Activated naive CD4-positive, alpha-beta T cell treated with anti-CD3 and anti-CD28 coated beads, Interleukin-2, amount 50 U/mL, for 24 hours (primary cell): ENCODE data around the gene ISCA2.
"Not testable (repeated sequence)": the region's sequence is repeated elsewhere in the genome, so short reads cannot be mapped to it uniquely, and the experiment has no call there.

ENCODE experiments used
- H3K27ac Mint-ChIP-seq: one replicate; pipeline ENCODE4 v1.8.0; 2021; ENCODE audit warnings: mild to moderate bottlenecking, mixed read lengths
- H3K27me3 Mint-ChIP-seq: one replicate; pipeline ENCODE4 v1.8.0; 2021; ENCODE audit warnings: mixed read lengths
- H3K36me3 Mint-ChIP-seq: one replicate; pipeline ENCODE4 v1.8.0; 2021; ENCODE audit warnings: mixed read lengths
- H3K4me1 Mint-ChIP-seq: one replicate; pipeline ENCODE4 v1.8.0; 2021; ENCODE audit warnings: mixed read lengths
- H3K4me3 Mint-ChIP-seq: one replicate; pipeline ENCODE4 v1.8.0; 2021; ENCODE audit warnings: mild to moderate bottlenecking, mixed read lengths
- H3K9me3 Mint-ChIP-seq: one replicate; pipeline ENCODE4 v1.8.0; 2021; ENCODE audit warnings: mixed read lengths

The ISCA2 gene

GRCh38 chr14:74493343-74494261, at the start of gene ISCA2:
Gene ISCA2, plus strand, starts transcription at chr14:74493765. Its CDS starts 10 bp downstream, at chr14:74493775.
- peaks cover 52% of the 10 kb centered on the region for H3K4me1 Mint-ChIP-seq
- H3K4me3 Mint-ChIP-seq: no peak within 1 kb of the TSS
- no peaks in the 10 kb centered on the region for H3K27me3 Mint-ChIP-seq
- H3K36me3 Mint-ChIP-seq: no peaks in the 10 kb centered on the region
- no peaks in the 10 kb centered on the region for H3K9me3 Mint-ChIP-seq
- peak within 1 kb of the TSS; percentile 96 for H3K27ac Mint-ChIP-seq

GRCh38 chr14:74444866-74445265, 48.7 kb upstream of the ISCA2 start:
- Mint-ChIP-seq H3K9me3 (no peaks in the 10 kb centered on the region), H3K4me3 (no peak overlapping the region), H3K36me3 (no peaks in the 10 kb centered on the region), H3K27me3 (peaks cover 2% of the 10 kb centered on the region), H3K27ac (no peak overlapping the region), H3K4me1 (no peaks in the 10 kb centered on the region)

- not testable (repeated sequence) for H3K4me3 Mint-ChIP-seq, H3K36me3 Mint-ChIP-seq, H3K9me3 Mint-ChIP-seq, H3K4me1 Mint-ChIP-seq, H3K27ac Mint-ChIP-seq, H3K27me3 Mint-ChIP-seq
Observed at GRCh38 chr14:74454397-74454796, 39.2 kb upstream of the ISCA2 start.

- H3K27ac Mint-ChIP-seq: no peak overlapping the region
- no peak overlapping the region for H3K4me3 Mint-ChIP-seq
- no peaks in the 10 kb centered on the region for H3K9me3 Mint-ChIP-seq
- H3K36me3 Mint-ChIP-seq: peaks cover 2% of the 10 kb centered on the region
- no peaks in the 10 kb centered on the region for H3K27me3 Mint-ChIP-seq
- H3K4me1 Mint-ChIP-seq: no peaks in the 10 kb centered on the region
Observed at GRCh38 chr14:74456684-74457564, 36.6 kb upstream of the ISCA2 start.

GRCh38 chr14:74457565-74457895, 36.0 kb upstream of the ISCA2 start:
- Mint-ChIP-seq H3K36me3 (peaks cover 2% of the 10 kb centered on the region), H3K27me3 (no peaks in the 10 kb centered on the region), H3K27ac (no peak overlapping the region), H3K4me3 (no peak overlapping the region), H3K9me3 (no peaks in the 10 kb centered on the region), H3K4me1 (no peaks in the 10 kb centered on the region)

DNA sequence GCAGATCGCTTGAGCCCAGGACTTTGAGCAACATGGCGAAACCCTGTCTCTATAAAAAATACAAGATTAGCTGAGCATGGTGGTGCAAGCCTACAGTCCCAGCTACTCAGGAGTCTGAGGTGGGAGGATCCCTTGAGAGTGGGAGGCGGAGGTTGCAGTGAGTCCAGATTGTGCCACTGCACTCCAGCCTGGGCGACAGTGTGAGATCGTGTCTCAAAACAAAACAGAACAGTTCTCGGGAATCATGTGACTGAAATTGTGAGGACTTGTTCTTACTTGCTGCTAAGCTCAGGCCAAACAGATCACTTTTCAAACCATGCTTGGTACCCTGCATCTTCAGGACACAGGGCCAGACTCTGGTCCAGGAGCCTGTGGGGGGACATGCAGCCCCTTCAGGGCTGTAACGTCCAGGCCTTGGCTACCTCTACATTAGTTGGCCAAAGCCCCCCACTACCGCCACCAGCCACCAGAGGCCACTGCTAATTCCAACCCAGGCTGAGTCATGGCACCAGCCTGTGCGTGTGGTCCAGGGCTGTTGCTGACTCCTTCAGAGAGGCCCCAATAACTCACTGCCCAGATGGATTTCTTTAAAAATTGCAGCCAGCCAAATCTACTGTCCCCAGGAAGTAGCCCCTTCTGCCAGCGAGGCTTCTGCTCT, 34.1 kb upstream of the ISCA2 start:
- Mint-ChIP-seq H3K9me3 (no peaks in the 10 kb centered on the region), H3K4me3 (no peak overlapping the region), H3K4me1 (no peaks in the 10 kb centered on the region), H3K36me3 (peaks cover 2% of the 10 kb centered on the region), H3K27me3 (no peaks in the 10 kb centered on the region), H3K27ac (no peak overlapping the region)

DNA sequence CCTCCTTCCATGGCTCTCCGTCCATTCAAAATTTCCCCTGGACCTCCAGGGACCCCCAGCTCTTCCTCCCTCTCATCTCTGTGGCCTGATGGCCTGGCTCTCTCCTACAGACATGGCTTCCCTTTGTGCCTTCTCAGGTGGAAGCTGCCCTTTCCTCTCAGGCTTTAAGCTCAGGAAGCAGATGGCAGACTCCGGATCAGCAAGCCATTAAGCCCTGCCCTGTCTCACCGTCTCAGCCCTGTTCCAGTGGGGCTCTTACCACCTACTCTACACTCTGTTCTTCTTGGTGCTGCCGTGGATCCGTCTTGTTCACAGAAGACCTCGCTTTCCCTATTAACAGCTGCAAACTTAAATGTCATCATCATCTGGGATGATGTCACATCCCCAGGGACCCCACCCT, 33.6 kb upstream of the ISCA2 start:
- Mint-ChIP-seq H3K27me3 (no peaks in the 10 kb centered on the region), H3K36me3 (no peaks in the 10 kb centered on the region), H3K27ac (no peak overlapping the region), H3K4me3 (no peak overlapping the region), H3K4me1 (no peaks in the 10 kb centered on the region), H3K9me3 (no peaks in the 10 kb centered on the region)

DNA sequence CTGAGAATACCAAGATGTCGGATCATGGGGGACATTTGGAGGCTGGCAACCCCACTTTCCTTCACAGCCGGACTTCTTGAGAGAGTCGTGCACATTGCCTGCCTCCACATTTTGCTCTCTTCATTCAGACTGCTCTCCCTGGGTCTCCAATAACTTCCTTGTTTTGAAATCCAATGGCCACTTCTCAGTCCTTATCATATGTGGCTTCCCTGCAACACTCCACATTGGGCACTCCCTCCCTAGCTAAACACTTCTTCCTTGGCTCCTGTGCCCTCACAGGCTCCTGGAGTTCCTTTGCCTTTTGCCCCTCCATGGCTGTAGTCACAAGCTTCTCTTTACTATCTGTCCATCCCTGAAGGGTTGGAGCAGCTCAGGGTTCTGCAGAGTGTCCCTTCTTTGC, 30.6 kb upstream of the ISCA2 start:
- no peaks in the 10 kb centered on the region for H3K27me3 Mint-ChIP-seq
- no peaks in the 10 kb centered on the region for H3K36me3 Mint-ChIP-seq
- H3K4me3 Mint-ChIP-seq: no peak overlapping the region
- H3K27ac Mint-ChIP-seq: no peak overlapping the region
- no peaks in the 10 kb centered on the region for H3K4me1 Mint-ChIP-seq
- no peaks in the 10 kb centered on the region for H3K9me3 Mint-ChIP-seq

- Mint-ChIP-seq H3K27ac (no peak overlapping the region), H3K4me1 (no peaks in the 10 kb centered on the region), H3K9me3 (no peaks in the 10 kb centered on the region), H3K27me3 (no peaks in the 10 kb centered on the region), H3K4me3 (no peak overlapping the region), H3K36me3 (no peaks in the 10 kb centered on the region)
Observed at GRCh38 chr14:74463697-74464096, 29.9 kb upstream of the ISCA2 start.

- Mint-ChIP-seq H3K4me3 (no peak overlapping the region), H3K27me3 (no peaks in the 10 kb centered on the region), H3K4me1 (no peaks in the 10 kb centered on the region), H3K9me3 (no peaks in the 10 kb centered on the region), H3K36me3 (no peaks in the 10 kb centered on the region), H3K27ac (no peak overlapping the region)
Observed at GRCh38 chr14:74464785-74465184, 28.8 kb upstream of the ISCA2 start.

DNA sequence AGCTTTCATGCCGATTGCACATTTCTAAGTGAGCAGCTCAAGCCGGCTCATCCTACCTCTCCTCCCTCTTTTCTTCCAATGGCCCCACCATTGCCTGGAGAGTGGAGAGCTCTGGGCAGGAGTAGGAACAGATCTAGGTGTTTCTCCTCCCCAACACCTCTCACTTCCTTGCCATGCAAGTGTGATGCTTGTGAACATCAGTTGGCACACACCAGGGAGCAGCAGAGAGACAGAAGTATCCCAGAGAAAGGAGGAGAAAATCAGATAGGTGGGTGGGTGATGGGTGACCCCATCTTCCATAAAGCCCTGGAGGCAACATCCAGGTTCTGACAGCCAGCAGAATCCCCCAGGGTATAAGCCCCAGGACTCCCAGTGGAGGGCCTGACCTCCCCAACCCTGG, 28.2 kb upstream of the ISCA2 start:
- H3K4me3 Mint-ChIP-seq: no peak overlapping the region
- H3K27me3 Mint-ChIP-seq: no peaks in the 10 kb centered on the region
- H3K36me3 Mint-ChIP-seq: no peaks in the 10 kb centered on the region
- H3K9me3 Mint-ChIP-seq: no peaks in the 10 kb centered on the region
- no peak overlapping the region for H3K27ac Mint-ChIP-seq
- no peaks in the 10 kb centered on the region for H3K4me1 Mint-ChIP-seq

DNA sequence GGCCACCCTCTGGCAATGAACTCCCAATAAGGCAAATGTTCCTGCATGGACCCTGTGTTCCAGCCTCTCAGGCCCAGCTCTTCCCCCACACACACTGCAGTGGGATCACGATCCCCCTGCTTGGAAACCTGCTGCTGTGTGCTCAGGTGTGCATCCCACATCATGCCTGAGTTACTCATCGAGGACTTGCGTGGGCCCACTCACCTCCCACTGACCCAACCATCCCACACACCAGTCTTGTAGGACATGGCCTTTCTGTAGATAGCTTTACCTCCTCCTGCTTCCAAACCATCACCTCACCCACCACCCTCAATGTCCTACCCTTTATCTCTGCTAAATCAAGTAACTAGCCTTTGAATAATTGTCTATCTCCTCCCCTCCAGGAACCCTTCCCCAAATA, 25.1 kb upstream of the ISCA2 start:
- Mint-ChIP-seq H3K9me3 (no peaks in the 10 kb centered on the region), H3K27ac (no peak overlapping the region), H3K27me3 (no peaks in the 10 kb centered on the region)

GRCh38 chr14:74469548-74470518, 23.7 kb upstream of the ISCA2 start:
- Mint-ChIP-seq H3K27ac (no peak overlapping the region), H3K4me3 (no peak overlapping the region), H3K36me3 (peaks cover 6% of the 10 kb centered on the region), H3K27me3 (no peaks in the 10 kb centered on the region), H3K9me3 (no peaks in the 10 kb centered on the region), H3K4me1 (no peaks in the 10 kb centered on the region)

More for the DNA sequence above, 25.1 kb upstream of the ISCA2 start:
- Mint-ChIP-seq H3K4me1 (no peaks in the 10 kb centered on the region), H3K4me3 (no peak overlapping the region), H3K36me3 (peaks cover 4% of the 10 kb centered on the region)

- Mint-ChIP-seq H3K9me3 (no peaks in the 10 kb centered on the region), H3K4me3 (no peak overlapping the region), H3K27me3 (no peaks in the 10 kb centered on the region), H3K36me3 (peaks cover 6% of the 10 kb centered on the region), H3K4me1 (no peaks in the 10 kb centered on the region), H3K27ac (no peak overlapping the region)
Observed at GRCh38 chr14:74472601-74473000, 21.0 kb upstream of the ISCA2 start.

DNA sequence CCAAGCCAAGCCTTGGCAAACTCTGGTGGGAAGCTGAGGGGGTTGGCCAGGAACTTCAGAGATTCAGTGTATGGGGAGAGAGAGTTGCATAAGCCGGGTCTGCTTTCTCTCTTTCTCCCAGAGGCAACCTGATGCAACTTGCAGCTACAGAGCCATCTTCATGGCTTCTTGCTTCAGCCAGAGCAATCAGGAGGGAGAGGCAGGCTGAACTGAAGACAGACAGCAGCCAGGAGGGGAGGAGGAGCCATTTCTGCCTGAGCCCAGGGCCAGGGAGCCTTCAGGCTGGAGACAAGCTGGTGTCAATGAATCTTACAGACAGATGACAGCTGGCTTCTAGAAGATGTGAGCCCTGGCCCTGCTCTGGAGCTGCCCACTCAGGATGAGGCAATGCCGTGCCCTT, 19.2 kb upstream of the ISCA2 start:
- no peaks in the 10 kb centered on the region for H3K4me1 Mint-ChIP-seq
- H3K27me3 Mint-ChIP-seq: no peaks in the 10 kb centered on the region
- peaks cover 6% of the 10 kb centered on the region for H3K36me3 Mint-ChIP-seq
- H3K27ac Mint-ChIP-seq: peak overlapping the region; percentile 6
- H3K9me3 Mint-ChIP-seq: no peaks in the 10 kb centered on the region
- no peak overlapping the region for H3K4me3 Mint-ChIP-seq
